Dendritic cell treated with granulocyte-macrophage colony-stimulating factor and Interleukin-4, amounts not matched to agents 40 ng/mL and 50 ng/mL, for 4 days (primary cell): ENCODE data around the gene ATOH1.

Source experiments
- H3K27ac Mint-ChIP-seq: one replicate; pipeline ENCODE4 v1.8.0; 2022; ENCODE audit warnings: mild to moderate bottlenecking, mixed read lengths
- H3K27me3 Mint-ChIP-seq: one replicate; pipeline ENCODE4 v1.8.0; 2022; ENCODE audit warnings: mild to moderate bottlenecking, mixed read lengths
- H3K36me3 Mint-ChIP-seq: one replicate; pipeline ENCODE4 v1.8.0; 2022; ENCODE audit warnings: low read depth, mixed read lengths
- H3K4me1 Mint-ChIP-seq: one replicate; pipeline ENCODE4 v1.8.0; 2022; ENCODE audit warnings: low read depth, mixed read lengths
- H3K4me3 Mint-ChIP-seq: one replicate; pipeline ENCODE4 v1.8.0; 2022; ENCODE audit warnings: mild to moderate bottlenecking, moderate library complexity, mixed read lengths
- H3K9me3 Mint-ChIP-seq: one replicate; pipeline ENCODE4 v1.8.0; 2022; ENCODE audit warnings: mixed read lengths
- intact Hi-C: fragments of 100-400 bp; cut with micrococcal nuclease; formaldehyde crosslinking; loops from one replicate; pipeline ENCODE4 v1.15.0; 2022

Gene ATOH1

DNA sequence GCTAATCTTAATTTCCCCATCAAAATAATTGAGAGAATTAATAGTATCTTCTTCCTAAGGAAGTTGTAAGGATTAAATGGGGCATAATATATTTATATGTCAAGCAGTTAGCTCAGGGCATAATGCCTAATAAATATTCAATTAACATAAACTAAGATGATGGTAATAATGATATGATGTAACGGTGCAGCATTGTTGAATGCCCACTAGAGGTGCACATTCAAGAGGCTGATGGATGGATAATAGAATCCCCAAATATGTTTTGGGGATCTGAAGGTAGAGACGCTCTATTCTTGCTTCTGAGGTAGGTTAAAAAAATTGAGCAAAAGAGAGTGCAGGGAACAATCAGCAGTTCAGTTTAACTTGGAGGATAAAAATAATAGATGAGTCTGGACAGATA is 37.1 kb downstream of the ATOH1 start:
- no peaks in the 10 kb centered on the region for H3K36me3 Mint-ChIP-seq
- intact Hi-C loops = no loop called here

GRCh38 chr4:93867416-93868001 is 39.0 kb downstream of the ATOH1 start:
- no peaks in the 10 kb centered on the region for H3K36me3 Mint-ChIP-seq
- intact Hi-C loops = no loop called here
- no peak overlapping the region for H3K4me3 Mint-ChIP-seq
- H3K27me3 Mint-ChIP-seq = no peaks in the 10 kb centered on the region
- H3K27ac Mint-ChIP-seq = no peak overlapping the region
- H3K4me1 Mint-ChIP-seq = no peaks in the 10 kb centered on the region
- H3K9me3 Mint-ChIP-seq = no peaks in the 10 kb centered on the region

More for the DNA sequence above, 37.1 kb downstream of the ATOH1 start:
- no peak overlapping the region for H3K4me3 Mint-ChIP-seq
- H3K27ac Mint-ChIP-seq = no peak overlapping the region
- H3K27me3 Mint-ChIP-seq = no peaks in the 10 kb centered on the region
- no peaks in the 10 kb centered on the region for H3K4me1 Mint-ChIP-seq
- H3K9me3 Mint-ChIP-seq = no peaks in the 10 kb centered on the region

- no peaks in the 10 kb centered on the region for H3K4me1 Mint-ChIP-seq
- no peaks in the 10 kb centered on the region for H3K9me3 Mint-ChIP-seq
- no peaks in the 10 kb centered on the region for H3K27me3 Mint-ChIP-seq
- intact Hi-C loops = no loop called here
- no peaks in the 10 kb centered on the region for H3K36me3 Mint-ChIP-seq
- no peak overlapping the region for H3K27ac Mint-ChIP-seq
- H3K4me3 Mint-ChIP-seq = no peak overlapping the region
Measured at GRCh38 chr4:93870876-93871458, 42.4 kb downstream of the ATOH1 start.

DNA sequence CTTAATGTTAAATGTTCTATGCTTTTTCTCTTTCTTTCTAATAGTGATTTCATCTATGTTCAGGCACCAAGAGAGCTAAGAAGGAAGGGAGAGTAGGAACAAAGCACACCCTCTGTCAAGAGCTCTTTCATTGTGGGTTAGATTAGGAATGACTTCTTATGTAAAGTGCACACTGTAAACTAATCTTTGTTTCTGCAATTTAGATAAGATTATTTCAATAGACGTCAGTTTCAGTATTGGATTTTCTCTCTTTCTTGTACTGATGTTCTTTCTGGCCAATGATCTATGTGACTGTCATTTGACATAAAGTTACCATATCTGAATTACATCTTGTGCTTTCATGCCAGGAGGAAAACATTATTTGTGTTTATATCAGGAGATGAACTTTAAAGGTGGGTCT is 48.2 kb downstream of the ATOH1 start:
- H3K9me3 Mint-ChIP-seq = no peaks in the 10 kb centered on the region
- H3K36me3 Mint-ChIP-seq = no peaks in the 10 kb centered on the region
- intact Hi-C loops = no loop called here
- H3K4me3 Mint-ChIP-seq = no peak overlapping the region
- H3K27ac Mint-ChIP-seq = no peak overlapping the region
- no peaks in the 10 kb centered on the region for H3K27me3 Mint-ChIP-seq
- H3K4me1 Mint-ChIP-seq = no peaks in the 10 kb centered on the region

DNA sequence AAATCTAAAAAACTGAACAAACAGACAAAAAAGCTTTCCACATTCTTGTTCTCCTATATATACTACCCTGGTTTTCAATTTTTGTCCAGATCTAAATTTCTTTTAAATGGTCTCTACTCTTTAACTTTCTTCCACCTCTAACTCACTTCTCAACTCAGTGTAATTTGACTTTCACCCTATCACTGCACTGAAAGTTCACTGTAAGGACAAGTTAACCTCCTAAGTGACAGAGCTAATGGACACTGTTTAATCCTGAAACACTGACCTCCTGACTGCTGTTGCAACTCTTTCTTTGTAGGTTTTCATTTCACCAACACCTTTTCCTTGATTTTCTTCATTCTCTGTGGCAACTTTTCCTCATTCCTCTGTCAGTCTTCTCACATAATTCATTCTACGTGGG is 50.0 kb downstream of the ATOH1 start:
- intact Hi-C loops = no loop called here
- H3K4me3 Mint-ChIP-seq = no peak overlapping the region
- no peaks in the 10 kb centered on the region for H3K4me1 Mint-ChIP-seq
- no peak overlapping the region for H3K27ac Mint-ChIP-seq
- H3K9me3 Mint-ChIP-seq = no peaks in the 10 kb centered on the region
- no peaks in the 10 kb centered on the region for H3K27me3 Mint-ChIP-seq
- no peaks in the 10 kb centered on the region for H3K36me3 Mint-ChIP-seq

GRCh38 chr4:93879919-93880318 is 51.4 kb downstream of the ATOH1 start:
- intact Hi-C loops = no loop called here
- H3K4me3 Mint-ChIP-seq = no peak overlapping the region
- H3K9me3 Mint-ChIP-seq = no peaks in the 10 kb centered on the region
- H3K36me3 Mint-ChIP-seq = no peaks in the 10 kb centered on the region
- H3K4me1 Mint-ChIP-seq = no peaks in the 10 kb centered on the region
- H3K27me3 Mint-ChIP-seq = no peaks in the 10 kb centered on the region
- H3K27ac Mint-ChIP-seq = no peak overlapping the region
